CD4-positive, alpha-beta T cell (primary cell): Measurements from ENCODE around the gene ZBTB7A. TPM values are rescaled to one million over a fixed set of nuclear protein-coding genes. Genes with fewer than 3 reads are reported as not detected.
A peak's percentile ranks its signal among the peaks of the same experiment; 100 is the strongest.

Experiments used
- ATAC-seq: fragments of 200-7000 bp; cut with Tn5 transposase; one replicate; pipeline ENCODE4 v1.10.0; 2022; ENCODE audit warnings: mild to moderate bottlenecking; ENCODE audit not compliant: poor library complexity
- CTCF ChIA-PET: fragments of 350-600 bp; sonication (Branson Sonifier 250); formaldehyde crosslinking; loops from one replicate; lab custom pipeline; 2021; ENCODE audit warnings: antibody characterized with exemption, inconsistent platforms; lab: Charles Lee
- POLR2A ChIA-PET: fragments of 350-600 bp; sonication (Branson Sonifier 250); formaldehyde crosslinking; loops from one replicate; lab custom pipeline; 2021; ENCODE audit warnings: antibody characterized with exemption, inconsistent platforms; lab: Charles Lee
- DNase-seq, 14 experiments: peaks; one replicate each; pipeline ENCODE4 v3.0.0-alpha.2; 2013 to 2020; ENCODE audit warnings: mixed read lengths in 2 of 14
- H3K27ac ChIP-seq, 2 donors: one replicate each; pipeline versions ENCODE4 v1.5.1 to v1.7.0; 2013; ENCODE audit warnings: low read length in 2 of 2, low read depth in 1 of 2, mild to moderate bottlenecking in 1 of 2
- H3K27me3 ChIP-seq, 2 experiments: 1 replicate in 1 of 2; 2 replicates in 1 of 2; pipeline versions ENCODE4 v1.6.1 to v1.7.0; 2013; ENCODE audit warnings: low read length in 2 of 2, control low read depth in 1 of 2, mild to moderate bottlenecking in 1 of 2, moderate library complexity in 1 of 2; ENCODE audit not compliant: insufficient read depth in 2 of 2, control insufficient read depth in 1 of 2
- H3K36me3 ChIP-seq: one replicate; pipeline ENCODE4 v1.6.1; 2013; ENCODE audit warnings: low read length, control low read depth; ENCODE audit not compliant: insufficient read depth
- H3K4me1 ChIP-seq: one replicate; pipeline ENCODE4 v1.6.1; 2013; ENCODE audit warnings: low read length, control low read depth; ENCODE audit not compliant: insufficient read depth
- H3K4me3 ChIP-seq: one replicate; pipeline ENCODE4 v1.5.1; 2013; ENCODE audit warnings: mild to moderate bottlenecking, low read length, moderate library complexity
- H3K9me3 ChIP-seq, 2 experiments: 1 replicate in 1 of 2; 2 replicates in 1 of 2; pipeline versions ENCODE4 v1.6.1 to v1.7.0; 2013; ENCODE audit warnings: low read length in 2 of 2, mild to moderate bottlenecking in 2 of 2, control low read depth in 1 of 2, moderate library complexity in 1 of 2; ENCODE audit not compliant: control insufficient read depth in 1 of 2, insufficient read depth in 1 of 2
- H3K27ac Mint-ChIP-seq: one replicate; pipeline ENCODE4 v1.8.0; 2020; ENCODE audit warnings: mixed read lengths
- H3K27me3 Mint-ChIP-seq: one replicate; pipeline ENCODE4 v1.8.0; 2021; ENCODE audit warnings: mixed read lengths
- H3K36me3 Mint-ChIP-seq: one replicate; pipeline ENCODE4 v1.8.0; 2021; ENCODE audit warnings: low read depth, mixed read lengths
- H3K4me1 Mint-ChIP-seq: one replicate; pipeline ENCODE4 v1.8.0; 2021; ENCODE audit warnings: low read depth, mixed read lengths
- H3K4me3 Mint-ChIP-seq: one replicate; pipeline ENCODE4 v1.8.0; 2020; ENCODE audit warnings: mild to moderate bottlenecking, mixed read lengths
- H3K9me3 Mint-ChIP-seq: one replicate; pipeline ENCODE4 v1.8.0; 2020; ENCODE audit warnings: mixed read lengths
- CTCF ChIP-seq: fragments of 200-600 bp; IDR thresholded peaks from one replicate; pipeline ENCODE4 v1.8.0; 2022; ENCODE audit warnings: antibody characterized with exemption, mild to moderate bottlenecking
- intact Hi-C, 2 experiments: fragments of 100-400 bp; cut with DNase I in 1 of 2; cut with micrococcal nuclease in 1 of 2; formaldehyde crosslinking; loops; one replicate each; pipeline versions ENCODE4 v1.15.1 to v1.9.0; 2023 to 2025; cut with DNase I, micrococcal nuclease
- total RNA-seq, 174 experiments: library from RNA in 2 of 174; stranded (reverse) in 2 of 174; gene quantifications; one replicate each; pipeline ENCODE4 v1.2.3 and lab custom pipeline; 2021 to 2026

ZBTB7A gene
- total RNA-seq, 2 experiments from 2014 or later = 44.2 to 47.2 TPM

GRCh38 chr19:4054441-4055208, 12.1 kb downstream of the ZBTB7A start:
- H3K36me3 ChIP-seq = peaks cover 53% of the 10 kb centered on the region
- Mint-ChIP-seq H3K4me1 (peaks cover 35% of the 10 kb centered on the region), H3K27ac (no peak overlapping the region), H3K9me3 (no peaks in the 10 kb centered on the region), H3K27me3 (no peaks in the 10 kb centered on the region), H3K36me3 (peaks cover 59% of the 10 kb centered on the region), H3K4me3 (no peak overlapping the region)
- intact Hi-C loops = no loop called here
- H3K9me3 ChIP-seq = no peaks in the 10 kb centered on the region
- peaks cover 48% of the 10 kb centered on the region for H3K4me1 ChIP-seq
- ATAC-seq = no peak
- H3K27ac ChIP-seq = no peak overlapping the region
- H3K4me3 ChIP-seq = no peak overlapping the region
- ChIA-PET CTCF (no interaction called here), POLR2A (no interaction called here)
- TF ChIP-seq CTCF = no peak
- peak in 1 of 14 experiments; percentile 31 for DNase-seq
- H3K27me3 ChIP-seq = no peaks in the 10 kb centered on the region

- ATAC-seq (no peak), DNase-seq (peak in 1 of 14 experiments; percentile 28)
- H3K9me3 ChIP-seq = no peaks in the 10 kb centered on the region
- H3K27me3 ChIP-seq = no peaks in the 10 kb centered on the region
- H3K9me3 Mint-ChIP-seq = no peaks in the 10 kb centered on the region
- H3K27ac ChIP-seq = no peak overlapping the region
- ChIA-PET POLR2A (no interaction called here), CTCF (no interaction called here)
- H3K4me1 Mint-ChIP-seq = peaks cover 37% of the 10 kb centered on the region
- TF ChIP-seq CTCF = no peak
- peaks cover 59% of the 10 kb centered on the region for H3K36me3 ChIP-seq
- H3K4me3 ChIP-seq = no peak overlapping the region
- peaks cover 65% of the 10 kb centered on the region for H3K36me3 Mint-ChIP-seq
- peak overlapping the region; percentile 54 for H3K27ac Mint-ChIP-seq
- peak overlapping the region; percentile 6 for H3K4me3 Mint-ChIP-seq
- peaks cover 44% of the 10 kb centered on the region for H3K4me1 ChIP-seq
- H3K27me3 Mint-ChIP-seq = no peaks in the 10 kb centered on the region
- intact Hi-C loops = no loop called here
Measured at GRCh38 chr19:4053423-4054324, 13.0 kb downstream of the ZBTB7A start.

GRCh38 chr19:4052993-4053422, 13.7 kb downstream of the ZBTB7A start:
- H3K4me3 Mint-ChIP-seq = peak overlapping the region; percentile 6
- ChIA-PET POLR2A (no interaction called here), CTCF (no interaction called here)
- ATAC-seq (no peak), DNase-seq (no peak)
- intact Hi-C loops = no loop called here
- H3K36me3 Mint-ChIP-seq = peaks cover 65% of the 10 kb centered on the region
- peaks cover 64% of the 10 kb centered on the region for H3K36me3 ChIP-seq
- H3K27ac Mint-ChIP-seq = peak overlapping the region; percentile 54
- H3K4me1 Mint-ChIP-seq = peaks cover 37% of the 10 kb centered on the region
- no peak for TF ChIP-seq CTCF
- no peak overlapping the region for H3K4me3 ChIP-seq
- H3K27ac ChIP-seq = no peak overlapping the region
- H3K9me3 ChIP-seq = no peaks in the 10 kb centered on the region
- H3K4me1 ChIP-seq = peaks cover 37% of the 10 kb centered on the region
- H3K9me3 Mint-ChIP-seq = no peaks in the 10 kb centered on the region
- H3K27me3 ChIP-seq = no peaks in the 10 kb centered on the region
- H3K27me3 Mint-ChIP-seq = no peaks in the 10 kb centered on the region
